Measurements from ENCODE around the gene KIF5A. TPM values are rescaled to one million over a fixed set of nuclear protein-coding genes. Genes with fewer than 3 reads are reported as not detected.

KIF5A gene
- total RNA-seq, 4 donors from 2014 or later = 1.9 to 4.8 (median 2.9) TPM

DNA sequence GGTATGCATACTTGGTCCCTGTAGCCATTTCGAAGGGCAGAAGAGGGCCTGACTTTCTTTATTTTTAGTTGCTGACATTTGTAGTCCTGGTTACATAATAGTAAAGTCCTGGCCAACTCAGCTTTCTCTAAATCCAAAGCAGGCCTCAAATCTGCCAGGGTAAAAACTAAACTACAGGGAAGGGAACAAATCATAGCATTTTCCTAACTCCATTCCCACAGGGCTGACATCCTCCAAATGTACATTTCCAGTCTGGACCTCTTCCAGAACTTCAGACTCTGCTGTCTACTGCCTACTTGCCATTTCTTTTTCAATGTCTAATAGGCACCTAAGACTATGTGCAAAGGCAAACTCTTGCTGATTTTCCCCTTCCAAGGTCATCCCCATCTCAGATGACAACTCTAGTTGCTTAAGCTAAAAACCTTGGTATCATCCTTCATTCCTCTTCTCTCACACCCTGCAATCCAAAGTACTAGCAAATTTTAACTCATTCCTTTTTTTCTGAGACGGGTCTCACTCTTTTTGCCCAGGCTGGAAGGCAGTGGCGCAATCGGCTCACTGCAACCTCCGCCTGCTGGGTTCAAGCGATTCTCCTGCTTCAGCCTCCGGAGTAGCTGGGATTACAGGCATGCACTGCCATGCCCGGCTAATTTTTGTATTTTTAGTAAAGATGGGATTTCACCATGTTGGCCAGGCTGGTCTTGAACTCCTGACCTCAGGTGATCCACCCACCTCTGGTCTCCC is 31.5 kb upstream of the KIF5A start:
- peak overlapping the region in 3 of 4 donors; percentile 98 to 100 (median 100) for H3K27ac ChIP-seq
- H3K36me3 ChIP-seq = peaks cover 5 to 42% (median 23%) of the 10 kb centered on the region in 3 donors
- 64 to 73% methylated on average over 8 of the region's 8 CpGs for WGBS, 2 donors
- no peaks in the 10 kb centered on the region for H3K27me3 ChIP-seq
- no peak for TF ChIP-seq POLR2A (IDR thresholded peaks at IDR 0.05)
- TF ChIP-seq EP300 (IDR thresholded peaks at IDR 0.05) = no peak
- H3K9me3 ChIP-seq = no peaks in the 10 kb centered on the region
- peaks cover 0 to 53% (median 38%) of the 10 kb centered on the region in 4 donors for H3K4me1 ChIP-seq
- peak overlapping the region in 2 of 4 donors; percentile 84 to 91 for H3K4me3 ChIP-seq
- DNase-seq (ENCODE audit: low spot score in 2 of 2) = no peak

DNA sequence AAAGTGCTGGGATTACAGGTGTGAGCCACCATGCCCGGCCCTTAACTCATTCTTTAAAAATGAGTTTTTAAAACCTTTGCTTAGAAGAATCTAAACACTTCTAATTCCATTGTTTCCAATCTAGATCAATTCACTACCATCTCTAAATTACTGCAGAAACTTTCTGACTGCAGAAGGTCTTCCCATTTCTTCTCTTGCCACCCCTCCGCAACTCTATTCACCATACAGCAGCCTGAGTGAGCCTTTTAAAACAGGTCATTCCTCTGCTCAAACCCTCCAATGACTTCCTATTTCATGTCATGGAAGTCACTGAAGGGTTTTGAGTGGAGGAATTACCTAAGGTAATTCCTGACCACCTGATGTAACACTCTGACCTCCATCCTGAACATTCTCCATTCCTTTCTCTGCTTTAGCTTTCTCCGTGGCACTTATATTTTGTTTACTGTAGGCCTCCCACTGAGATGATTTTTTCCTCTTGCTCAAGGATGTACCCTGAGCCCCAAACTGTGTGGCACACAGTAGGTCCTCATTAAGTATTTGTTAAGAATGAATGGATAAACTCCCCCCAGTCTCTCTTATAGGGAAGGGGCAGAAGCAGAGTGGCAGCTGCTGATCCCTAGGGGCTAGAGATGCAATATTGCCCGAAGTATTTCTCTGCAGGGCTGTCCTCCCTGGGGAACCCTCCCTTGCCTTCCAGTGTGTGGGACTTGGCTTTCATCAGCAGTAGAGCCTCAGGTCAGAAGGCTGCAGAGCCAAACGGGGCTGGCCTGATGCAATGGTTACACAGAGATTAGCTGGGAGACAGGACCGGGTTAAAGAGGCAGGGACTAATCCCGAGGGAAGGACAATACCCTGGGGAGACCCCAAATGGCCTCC is 30.7 kb upstream of the KIF5A start:
- TF ChIP-seq, protein P1, sequence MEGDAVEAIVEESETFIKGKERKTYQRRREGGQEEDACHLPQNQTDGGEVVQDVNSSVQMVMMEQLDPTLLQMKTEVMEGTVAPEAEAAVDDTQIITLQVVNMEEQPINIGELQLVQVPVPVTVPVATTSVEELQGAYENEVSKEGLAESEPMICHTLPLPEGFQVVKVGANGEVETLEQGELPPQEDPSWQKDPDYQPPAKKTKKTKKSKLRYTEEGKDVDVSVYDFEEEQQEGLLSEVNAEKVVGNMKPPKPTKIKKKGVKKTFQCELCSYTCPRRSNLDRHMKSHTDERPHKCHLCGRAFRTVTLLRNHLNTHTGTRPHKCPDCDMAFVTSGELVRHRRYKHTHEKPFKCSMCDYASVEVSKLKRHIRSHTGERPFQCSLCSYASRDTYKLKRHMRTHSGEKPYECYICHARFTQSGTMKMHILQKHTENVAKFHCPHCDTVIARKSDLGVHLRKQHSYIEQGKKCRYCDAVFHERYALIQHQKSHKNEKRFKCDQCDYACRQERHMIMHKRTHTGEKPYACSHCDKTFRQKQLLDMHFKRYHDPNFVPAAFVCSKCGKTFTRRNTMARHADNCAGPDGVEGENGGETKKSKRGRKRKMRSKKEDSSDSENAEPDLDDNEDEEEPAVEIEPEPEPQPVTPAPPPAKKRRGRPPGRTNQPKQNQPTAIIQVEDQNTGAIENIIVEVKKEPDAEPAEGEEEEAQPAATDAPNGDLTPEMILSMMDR (IDR thresholded peaks at IDR 0.05) = no peak
- TF ChIP-seq EP300 (IDR thresholded peaks at IDR 0.05) = no peak
- no peak for TF ChIP-seq POLR2A (IDR thresholded peaks at IDR 0.05)
- H3K4me1 ChIP-seq = peaks cover 0 to 61% (median 46%) of the 10 kb centered on the region in 4 donors
- no peaks in the 10 kb centered on the region for H3K27me3 ChIP-seq
- H3K27ac ChIP-seq = peak overlapping the region; percentile 96 to 100 (median 99)
- peak overlapping the region; percentile 64 to 91 (median 82) for H3K4me3 ChIP-seq
- no peaks in the 10 kb centered on the region for H3K9me3 ChIP-seq
- no peak for DNase-seq (ENCODE audit: low spot score in 2 of 2)
- peaks cover 5 to 35% (median 19%) of the 10 kb centered on the region in 3 donors for H3K36me3 ChIP-seq
- WGBS, 2 donors = 25 to 27% methylated on average over 7 of the region's 7 CpGs

DNA sequence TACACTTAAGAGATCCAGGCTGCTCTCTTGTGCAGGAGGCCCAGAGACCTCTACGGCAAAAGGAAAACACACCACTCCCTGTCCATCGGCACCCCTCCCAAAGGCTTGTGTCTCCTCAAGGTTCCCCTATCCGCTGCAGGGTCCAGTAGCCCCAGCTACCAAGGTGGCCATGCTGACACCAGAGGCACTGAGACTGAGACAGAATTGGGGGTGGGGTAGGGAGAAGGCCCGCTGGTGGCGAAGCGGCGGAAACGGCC is 30.1 kb upstream of the KIF5A start:
- DNase-seq (ENCODE audit: low spot score in 2 of 2) = no peak
- peak overlapping the region; percentile 64 to 91 (median 82) for H3K4me3 ChIP-seq
- no peaks in the 10 kb centered on the region for H3K27me3 ChIP-seq
- no peak for TF ChIP-seq POLR2A (IDR thresholded peaks at IDR 0.05)
- TF ChIP-seq, protein P1 (IDR thresholded peaks at IDR 0.05) = no peak
- H3K4me1 ChIP-seq = peaks cover 0 to 67% (median 52%) of the 10 kb centered on the region in 4 donors
- H3K27ac ChIP-seq = peak overlapping the region; percentile 96 to 100 (median 99)
- peaks cover 5 to 34% (median 15%) of the 10 kb centered on the region in 3 donors for H3K36me3 ChIP-seq
- WGBS, 2 donors = 0 to 2% methylated on average over 4 to 8 of the region's 8 CpGs
- no peaks in the 10 kb centered on the region for H3K9me3 ChIP-seq

DNA sequence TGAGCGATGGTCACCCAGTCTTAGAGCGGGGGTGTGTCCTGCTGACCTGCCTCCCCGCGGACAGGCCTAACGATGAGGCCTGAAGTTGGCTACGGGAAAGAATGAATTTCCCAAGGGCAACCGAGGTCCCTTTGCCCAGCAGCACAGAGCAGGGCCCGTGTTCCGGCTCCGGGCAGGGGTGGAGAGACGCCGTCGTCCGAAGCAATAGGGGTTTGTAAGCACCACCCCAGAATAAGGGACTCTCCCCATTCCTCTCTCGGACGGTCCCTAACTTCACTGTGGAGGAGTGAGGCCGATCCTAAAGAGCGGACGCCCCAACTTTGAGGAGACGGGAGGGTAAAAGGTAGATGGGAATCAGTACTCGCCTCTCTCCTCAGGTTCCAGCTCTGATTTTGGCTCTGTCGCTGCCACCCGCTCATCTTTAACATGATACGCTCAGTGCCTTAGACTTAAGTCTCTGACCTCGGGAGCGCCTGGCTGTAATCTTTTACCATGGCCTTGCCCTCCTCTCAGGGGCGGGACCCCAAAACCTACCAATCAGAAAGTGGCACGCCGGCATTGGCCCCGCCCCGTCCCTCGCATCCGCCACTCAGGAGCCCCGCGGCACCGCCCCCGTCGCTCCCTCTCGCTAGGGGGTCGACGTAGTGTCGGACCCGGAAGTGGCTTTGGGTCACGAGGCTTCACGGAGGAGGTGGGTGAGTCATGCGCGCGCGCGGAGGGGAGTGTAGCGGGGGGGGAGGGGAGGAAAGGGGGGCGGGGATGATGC is 29.6 kb upstream of the KIF5A start, which contains the start of gene DDIT3:
TSS of gene DDIT3 (minus strand) at position 462 of the 766 bp plus-strand sequence. CDS start 3,108 bp downstream, outside the sequence.
- Histone ChIP-seq H3K36me3 (peaks cover under 1 to 34% (median 11%) of the 10 kb centered on the region in 3 donors), H3K9me3 (no peaks in the 10 kb centered on the region), H3K4me1 (peaks cover 0 to 72% (median 57%) of the 10 kb centered on the region in 4 donors), H3K27ac (peak within 1 kb of the TSS; percentile 96 to 100 (median 99)), H3K4me3 (peak within 1 kb of the TSS; percentile 64 to 91 (median 82)), H3K27me3 (no peaks in the 10 kb centered on the region)
- 0% methylated on average over 22 to 32 of the region's 52 CpGs for WGBS, 2 donors
- peak; percentile 99 for DNase-seq (ENCODE audit: low spot score in 2 of 2)
- TF ChIP-seq POLR2A (IDR thresholded peaks at IDR 0.05) (peak; percentile 99 to 100), EP300 (IDR thresholded peaks at IDR 0.05) (peak; percentile 92 to 100)
- TF ChIP-seq, protein P1 (IDR thresholded peaks at IDR 0.05) = peak in 2 of 5 experiments; percentile 29 to 39

DNA sequence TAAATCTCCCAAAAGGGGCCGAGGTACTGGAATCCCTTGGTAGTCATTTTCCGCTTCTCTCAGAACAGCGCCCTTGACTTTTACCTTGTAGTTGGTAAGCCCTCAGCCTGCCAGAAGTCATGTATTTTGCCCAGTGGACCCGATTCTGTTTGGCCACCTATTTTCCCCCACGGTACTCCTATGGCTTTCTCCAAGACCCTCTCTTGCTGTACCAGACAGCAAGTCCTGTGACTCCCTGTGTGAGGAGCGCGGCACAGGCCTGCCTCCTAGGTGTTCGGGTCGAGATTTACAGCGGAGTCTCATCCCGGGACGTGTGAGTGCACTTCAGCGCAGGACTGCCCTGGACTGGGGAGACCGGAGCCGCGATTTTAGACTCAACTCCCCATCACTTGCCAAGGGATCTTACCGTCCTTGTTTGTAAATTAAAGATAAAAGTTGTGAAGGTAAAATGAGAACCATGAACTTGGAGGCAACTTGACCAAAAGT is 28.3 kb upstream of the KIF5A start:
- 33 to 36% methylated on average over 17 of the region's 17 CpGs for WGBS, 2 donors
- H3K4me1 ChIP-seq = peaks cover 0 to 82% (median 62%) of the 10 kb centered on the region in 4 donors
- H3K4me3 ChIP-seq = peak overlapping the region in 3 of 4 donors; percentile 30 to 91 (median 77)
- H3K27ac ChIP-seq = peak overlapping the region; percentile 93 to 100 (median 96)
- H3K9me3 ChIP-seq = no peaks in the 10 kb centered on the region
- H3K27me3 ChIP-seq = no peaks in the 10 kb centered on the region
- TF ChIP-seq EP300 (IDR thresholded peaks at IDR 0.05) = no peak
- no peak for TF ChIP-seq POLR2A (IDR thresholded peaks at IDR 0.05)
- TF ChIP-seq, protein P1 (IDR thresholded peaks at IDR 0.05) = no peak
- H3K36me3 ChIP-seq = peaks cover 0 to 34% (median 13%) of the 10 kb centered on the region in 3 donors
- DNase-seq (ENCODE audit: low spot score in 2 of 2) = peak; percentile 35 to 47
